ENCODE results near the gene ELK1. TPM values are rescaled to one million over a fixed set of nuclear protein-coding genes. Genes with fewer than 3 reads are reported as not detected.

ELK1 gene
- total and polyA plus RNA-seq, 3 donors from 2014 or later, result 70.9 to 114 (median 102) TPM

- no peak overlapping the region for H3K27ac ChIP-seq
- H3K36me3 ChIP-seq (ENCODE audit: low read depth, missing control alignments), result no peaks in the 10 kb centered on the region
- H3K4me3 ChIP-seq, result no peak overlapping the region
- DNase-seq, result no peak
- peaks cover 6% of the 10 kb centered on the region for H3K4me1 ChIP-seq
- no peaks in the 10 kb centered on the region for H3K27me3 ChIP-seq
- TF ChIP-seq POLR2A (IDR thresholded peaks at IDR 0.05), result no peak
- TF ChIP-seq, protein P1, sequence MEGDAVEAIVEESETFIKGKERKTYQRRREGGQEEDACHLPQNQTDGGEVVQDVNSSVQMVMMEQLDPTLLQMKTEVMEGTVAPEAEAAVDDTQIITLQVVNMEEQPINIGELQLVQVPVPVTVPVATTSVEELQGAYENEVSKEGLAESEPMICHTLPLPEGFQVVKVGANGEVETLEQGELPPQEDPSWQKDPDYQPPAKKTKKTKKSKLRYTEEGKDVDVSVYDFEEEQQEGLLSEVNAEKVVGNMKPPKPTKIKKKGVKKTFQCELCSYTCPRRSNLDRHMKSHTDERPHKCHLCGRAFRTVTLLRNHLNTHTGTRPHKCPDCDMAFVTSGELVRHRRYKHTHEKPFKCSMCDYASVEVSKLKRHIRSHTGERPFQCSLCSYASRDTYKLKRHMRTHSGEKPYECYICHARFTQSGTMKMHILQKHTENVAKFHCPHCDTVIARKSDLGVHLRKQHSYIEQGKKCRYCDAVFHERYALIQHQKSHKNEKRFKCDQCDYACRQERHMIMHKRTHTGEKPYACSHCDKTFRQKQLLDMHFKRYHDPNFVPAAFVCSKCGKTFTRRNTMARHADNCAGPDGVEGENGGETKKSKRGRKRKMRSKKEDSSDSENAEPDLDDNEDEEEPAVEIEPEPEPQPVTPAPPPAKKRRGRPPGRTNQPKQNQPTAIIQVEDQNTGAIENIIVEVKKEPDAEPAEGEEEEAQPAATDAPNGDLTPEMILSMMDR (IDR thresholded peaks at IDR 0.05), result no peak
- 63 to 69% methylated on average over 5 to 11 of the region's 11 CpGs for WGBS, 2 donors
- no peaks in the 10 kb centered on the region for H3K9me3 ChIP-seq
- intact Hi-C loops (cut with DNase I; ENCODE audit: low total_unique reads), result no loop called here
Observed at GRCh38 chrX:47586043-47586787, 64.1 kb downstream of the ELK1 start.

Small RNA genes lying within 50 kb of the gene (microRNA-seq; reads per million reads assigned to microRNA genes)
- 0 to 0.70 reads per million in 2 donors for gene MIR4769 (ENCODE audit: borderline number of aligned reads in 2 of 2, borderline replicate concordance in 1 of 2)

Small RNA genes lying within 50 kb of the gene (small RNA-seq; reads per million reads assigned to genes)
- gene MIR4769, result 0 reads per million in 2 donors

Other genes starting within 250 kb of the ELK1 start
- 1 to 10 TPM; 8.1 to 8.3 TPM for gene ZNF41, start 167.3 kb downstream of the ELK1 start, total RNA-seq
- gene ZNF41, start 167.3 kb downstream of the ELK1 start, polyA plus RNA-seq (ENCODE audit: insufficient read depth, low read depth, low replicate concordance), result 5.2 TPM
- 10 to 100 TPM; 29.8 to 44.3 TPM for gene ARAF, start 89.4 kb downstream of the ELK1 start, total RNA-seq
- gene ARAF, start 89.4 kb downstream of the ELK1 start, polyA plus RNA-seq (ENCODE audit: insufficient read depth, low read depth, low replicate concordance), result 34.4 TPM
- gene TIMP1, start 68.1 kb downstream of the ELK1 start, total RNA-seq, result 100 to 1,000 TPM; 535 to 995 TPM
- 708 TPM for gene TIMP1, start 68.1 kb downstream of the ELK1 start, polyA plus RNA-seq (ENCODE audit: insufficient read depth, low read depth, low replicate concordance)
- 1 to 10 TPM; 2.8 to 3.4 TPM for gene SYN1, start 30.7 kb downstream of the ELK1 start, total RNA-seq
- 3.5 TPM for gene SYN1, start 30.7 kb downstream of the ELK1 start, polyA plus RNA-seq (ENCODE audit: insufficient read depth, low read depth, low replicate concordance)
- 1 to 10 TPM; 1.9 to 2.8 TPM for gene CFP, start 20.6 kb downstream of the ELK1 start, total RNA-seq
- gene CFP, start 20.6 kb downstream of the ELK1 start, polyA plus RNA-seq (ENCODE audit: insufficient read depth, low read depth, low replicate concordance), result 4.4 TPM
- gene UXT, start 8.6 kb upstream of the ELK1 start, total RNA-seq, result 10 to 100 TPM; 63.8 to 72.0 TPM
- 79.9 TPM for gene UXT, start 8.6 kb upstream of the ELK1 start, polyA plus RNA-seq (ENCODE audit: insufficient read depth, low read depth, low replicate concordance)
- gene ZNF81, start 186.3 kb upstream of the ELK1 start, total RNA-seq, result 1 to 10 TPM; 4.7 to 6.2 TPM
- gene ZNF81, start 186.3 kb upstream of the ELK1 start, polyA plus RNA-seq (ENCODE audit: insufficient read depth, low read depth, low replicate concordance), result 2.8 TPM

Data from testis (tissue), 3 donors.